Activated CD8-positive, alpha-beta T cell treated with anti-CD3 and anti-CD28 coated beads for 36 hours (primary cell): Measurements from ENCODE around the gene DGKI. TPM values are rescaled to one million over a fixed set of nuclear protein-coding genes. Genes with fewer than 3 reads are reported as not detected.

Experiments used
- ATAC-seq: fragments of 200-7000 bp; cut with Tn5 transposase; one replicate; pipeline ENCODE4 v1.10.0; 2021; ENCODE audit warnings: mild to moderate bottlenecking, moderate library complexity
- CTCF ChIA-PET: fragments of 350-600 bp; sonication (Branson Sonifier 250); formaldehyde crosslinking; loops from one replicate; lab custom pipeline; 2021; ENCODE audit warnings: antibody characterized with exemption; lab: Charles Lee
- POLR2A ChIA-PET: fragments of 350-600 bp; sonication (Branson Sonifier 250); formaldehyde crosslinking; loops from one replicate; lab custom pipeline; 2021; ENCODE audit warnings: antibody characterized with exemption; lab: Charles Lee
- DNase-seq: peaks from one replicate; pipeline ENCODE4 v3.0.0-alpha.2; 2020
- H3K27ac Mint-ChIP-seq: one replicate; pipeline ENCODE4 v1.8.0; 2021; ENCODE audit warnings: mild to moderate bottlenecking, mixed read lengths
- H3K27me3 Mint-ChIP-seq: one replicate; pipeline ENCODE4 v1.8.0; 2021; ENCODE audit warnings: mixed read lengths
- H3K36me3 Mint-ChIP-seq: one replicate; pipeline ENCODE4 v1.8.0; 2021; ENCODE audit warnings: low read depth, mixed read lengths
- H3K4me1 Mint-ChIP-seq: one replicate; pipeline ENCODE4 v1.8.0; 2021; ENCODE audit warnings: low read depth, mixed read lengths
- H3K4me3 Mint-ChIP-seq: one replicate; pipeline ENCODE4 v1.8.0; 2021; ENCODE audit warnings: mild to moderate bottlenecking, moderate library complexity, mixed read lengths
- H3K9me3 Mint-ChIP-seq: one replicate; pipeline ENCODE4 v1.8.0; 2021; ENCODE audit warnings: mixed read lengths
- intact Hi-C: fragments of 100-400 bp; cut with micrococcal nuclease; formaldehyde crosslinking; loops from one replicate; pipeline ENCODE4 v1.10.0; 2022
- total RNA-seq, 2 experiments: library from RNA; stranded (reverse); gene quantifications; one replicate each; pipeline ENCODE4 v1.2.3, GENCODE V29; 2021
- TF ChIP-seq, protein P1 (sequence below): fragments of 200-600 bp; IDR thresholded peaks from one replicate; pipeline ENCODE4 v1.8.0; 2022; ENCODE audit warnings: antibody characterized with exemption, mild to moderate bottlenecking

DGKI gene
- total RNA-seq, 2 experiments from 2014 or later: 0.38 to 0.65 TPM

DNA sequence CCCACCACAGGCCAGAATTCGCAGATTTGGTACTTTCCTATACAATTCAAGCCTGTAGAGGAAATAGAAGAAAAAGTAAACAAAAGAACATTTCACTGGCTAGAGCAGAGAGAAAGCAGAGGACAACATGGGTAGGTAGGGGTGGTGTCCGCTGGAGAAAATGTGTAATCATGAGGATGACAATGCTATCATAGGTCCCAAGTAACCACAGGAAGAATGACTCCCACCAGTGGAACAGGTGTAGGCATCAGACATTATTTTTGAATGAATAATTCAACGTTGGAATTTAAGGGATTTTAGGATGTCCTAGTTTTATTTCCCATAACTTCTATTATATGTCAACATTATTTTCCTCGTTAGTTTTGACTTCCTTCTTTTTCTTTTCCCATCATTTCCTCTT is 248.9 kb downstream of the DGKI start:
- ATAC-seq (no peak), DNase-seq (no peak)
- ChIA-PET CTCF (no interaction called here), POLR2A (no interaction called here)
- intact Hi-C loops: no loop called here
- Mint-ChIP-seq H3K4me3 (no peak overlapping the region), H3K27ac (no peak overlapping the region), H3K4me1 (no peaks in the 10 kb centered on the region), H3K27me3 (peaks cover 15% of the 10 kb centered on the region), H3K36me3 (no peaks in the 10 kb centered on the region), H3K9me3 (no peaks in the 10 kb centered on the region)
- TF ChIP-seq, protein P1, sequence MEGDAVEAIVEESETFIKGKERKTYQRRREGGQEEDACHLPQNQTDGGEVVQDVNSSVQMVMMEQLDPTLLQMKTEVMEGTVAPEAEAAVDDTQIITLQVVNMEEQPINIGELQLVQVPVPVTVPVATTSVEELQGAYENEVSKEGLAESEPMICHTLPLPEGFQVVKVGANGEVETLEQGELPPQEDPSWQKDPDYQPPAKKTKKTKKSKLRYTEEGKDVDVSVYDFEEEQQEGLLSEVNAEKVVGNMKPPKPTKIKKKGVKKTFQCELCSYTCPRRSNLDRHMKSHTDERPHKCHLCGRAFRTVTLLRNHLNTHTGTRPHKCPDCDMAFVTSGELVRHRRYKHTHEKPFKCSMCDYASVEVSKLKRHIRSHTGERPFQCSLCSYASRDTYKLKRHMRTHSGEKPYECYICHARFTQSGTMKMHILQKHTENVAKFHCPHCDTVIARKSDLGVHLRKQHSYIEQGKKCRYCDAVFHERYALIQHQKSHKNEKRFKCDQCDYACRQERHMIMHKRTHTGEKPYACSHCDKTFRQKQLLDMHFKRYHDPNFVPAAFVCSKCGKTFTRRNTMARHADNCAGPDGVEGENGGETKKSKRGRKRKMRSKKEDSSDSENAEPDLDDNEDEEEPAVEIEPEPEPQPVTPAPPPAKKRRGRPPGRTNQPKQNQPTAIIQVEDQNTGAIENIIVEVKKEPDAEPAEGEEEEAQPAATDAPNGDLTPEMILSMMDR: no peak

GRCh38 chr7:137593115-137593711 is 253.6 kb downstream of the DGKI start:
- ChIA-PET CTCF (no interaction called here), POLR2A (no interaction called here)
- H3K27me3 Mint-ChIP-seq: peaks cover 12% of the 10 kb centered on the region
- H3K4me1 Mint-ChIP-seq: no peaks in the 10 kb centered on the region
- no peak overlapping the region for H3K27ac Mint-ChIP-seq
- TF ChIP-seq, protein P1: no peak
- ATAC-seq (no peak), DNase-seq (no peak)
- H3K36me3 Mint-ChIP-seq: no peaks in the 10 kb centered on the region
- intact Hi-C loops: no loop called here
- H3K9me3 Mint-ChIP-seq: no peaks in the 10 kb centered on the region
- no peak overlapping the region for H3K4me3 Mint-ChIP-seq

- ChIA-PET POLR2A (no interaction called here), CTCF (interaction anchor here (0.7 kb wide), 1 partner anchor 11 kb away, joined by 3 read pairs; no protein-coding TSS in a partner anchor)
- DNase-seq: peak; percentile 20
These were observed 254.4 kb downstream of the DGKI start for GRCh38 chr7:137592232-137592896.

GRCh38 chr7:137591421-137591837 is 255.3 kb downstream of the DGKI start:
- Mint-ChIP-seq H3K36me3 (no peaks in the 10 kb centered on the region), H3K4me3 (no peak overlapping the region), H3K9me3 (no peaks in the 10 kb centered on the region), H3K27me3 (peaks cover 8% of the 10 kb centered on the region), H3K4me1 (no peaks in the 10 kb centered on the region), H3K27ac (no peak overlapping the region)
- intact Hi-C loops: no loop called here
- TF ChIP-seq, protein P1: no peak
- no peak for ATAC-seq
- ChIA-PET POLR2A (no interaction called here), CTCF (interaction anchor here (0.7 kb wide), 1 partner anchor 12 kb away, joined by 3 read pairs; no protein-coding TSS in a partner anchor)
- DNase-seq: no peak

More at GRCh38 chr7:137592232-137592896, 254.4 kb downstream of the DGKI start:
- TF ChIP-seq, protein P1: peak; percentile 31
- H3K4me1 Mint-ChIP-seq: no peaks in the 10 kb centered on the region
- no peaks in the 10 kb centered on the region for H3K36me3 Mint-ChIP-seq
- no peak overlapping the region for H3K27ac Mint-ChIP-seq
- intact Hi-C loops: no loop called here
- peaks cover 8% of the 10 kb centered on the region for H3K27me3 Mint-ChIP-seq
- H3K9me3 Mint-ChIP-seq: no peaks in the 10 kb centered on the region
- H3K4me3 Mint-ChIP-seq: no peak overlapping the region
- no peak for ATAC-seq

DNA sequence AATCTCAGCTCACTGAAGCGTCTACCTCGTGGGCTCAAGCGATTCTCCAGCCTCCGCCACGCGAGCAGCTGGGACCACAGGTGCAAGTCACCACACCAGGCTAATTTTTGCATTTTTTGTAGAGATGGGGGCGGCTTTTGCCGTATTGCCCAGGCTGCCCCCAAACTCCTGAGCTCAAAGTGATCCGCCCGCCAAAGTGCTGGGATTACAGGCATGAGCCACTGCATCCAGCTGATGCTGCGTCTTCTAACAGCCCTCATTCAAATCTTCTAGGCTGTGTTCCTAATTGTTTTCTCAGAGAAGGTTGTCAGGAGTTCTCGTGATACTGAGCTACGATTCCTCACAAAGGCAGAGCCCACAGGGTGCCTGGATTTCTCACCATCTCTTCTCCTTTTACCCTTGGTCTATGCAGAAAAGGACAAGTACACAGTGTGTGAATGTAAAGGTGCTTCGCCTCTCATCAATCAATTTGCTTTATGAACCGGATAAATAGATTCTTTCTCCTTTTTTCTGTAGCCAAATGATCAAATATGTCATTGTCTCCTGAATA is 255.9 kb downstream of the DGKI start:
- H3K36me3 Mint-ChIP-seq: no peaks in the 10 kb centered on the region
- TF ChIP-seq, protein P1: no peak
- ATAC-seq: no peak
- H3K4me1 Mint-ChIP-seq: no peaks in the 10 kb centered on the region
- no peak for DNase-seq
- intact Hi-C loops: no loop called here
- H3K27me3 Mint-ChIP-seq: peaks cover 5% of the 10 kb centered on the region
- no peaks in the 10 kb centered on the region for H3K9me3 Mint-ChIP-seq
- ChIA-PET POLR2A (no interaction called here), CTCF (no interaction called here)
- H3K4me3 Mint-ChIP-seq: no peak overlapping the region
- H3K27ac Mint-ChIP-seq: no peak overlapping the region
